ENCODE results near the gene CNIH4.
"Not testable (repeated sequence)": the region's sequence is repeated elsewhere in the genome, so short reads cannot be mapped to it uniquely, and the experiment has no call there.

CNIH4 gene

GRCh38 chr1:224348137-224348536 lies 8.5 kb upstream of the CNIH4 start:
- no peak for DNase-seq
- ATAC-seq, result no peak

- ATAC-seq, DNase-seq: not testable (repeated sequence)
Measured at GRCh38 chr1:224349716-224350115, 7.0 kb upstream of the CNIH4 start.

DNA sequence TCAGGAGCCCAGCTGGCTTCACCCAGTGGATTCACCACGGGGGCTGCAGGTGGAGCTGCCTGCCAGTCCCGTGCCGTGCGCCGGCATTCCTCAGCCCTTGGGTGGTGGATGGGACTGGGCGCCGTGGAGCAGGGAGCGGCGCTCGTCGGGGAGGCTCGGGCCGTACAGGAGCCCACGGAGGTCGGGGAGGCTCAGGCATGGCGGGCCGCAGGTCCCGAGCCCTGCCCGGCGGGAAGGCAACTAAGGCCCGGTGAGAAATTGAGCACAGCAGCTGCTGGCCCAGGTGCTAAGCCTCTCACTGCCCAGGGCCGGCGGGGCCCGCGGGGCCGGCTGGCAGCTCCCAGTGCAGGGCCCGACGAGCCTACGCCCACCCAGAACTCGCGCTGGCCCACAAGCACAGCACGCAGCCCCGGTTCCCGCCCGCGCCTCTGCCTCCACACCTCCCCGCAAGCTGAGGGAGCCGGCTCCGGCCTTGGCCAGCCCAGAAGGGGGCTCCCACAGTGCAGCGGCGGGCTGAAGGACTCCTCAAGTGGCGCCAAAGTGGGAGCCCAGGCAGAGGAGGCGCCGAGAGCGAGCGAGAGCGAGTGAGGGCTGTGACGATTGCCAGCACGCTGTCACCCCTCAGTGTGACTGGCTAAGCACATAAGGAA lies 4.1 kb upstream of the CNIH4 start:
- not testable (repeated sequence) for DNase-seq, ATAC-seq

- DNase-seq, result no peak
- ATAC-seq, result no peak
Measured at GRCh38 chr1:224353975-224354925, 2.4 kb upstream of the CNIH4 start.

- ATAC-seq (no peak), DNase-seq (no peak)
Measured at GRCh38 chr1:224357626-224358124, 996 bp downstream of the CNIH4 start.

DNA sequence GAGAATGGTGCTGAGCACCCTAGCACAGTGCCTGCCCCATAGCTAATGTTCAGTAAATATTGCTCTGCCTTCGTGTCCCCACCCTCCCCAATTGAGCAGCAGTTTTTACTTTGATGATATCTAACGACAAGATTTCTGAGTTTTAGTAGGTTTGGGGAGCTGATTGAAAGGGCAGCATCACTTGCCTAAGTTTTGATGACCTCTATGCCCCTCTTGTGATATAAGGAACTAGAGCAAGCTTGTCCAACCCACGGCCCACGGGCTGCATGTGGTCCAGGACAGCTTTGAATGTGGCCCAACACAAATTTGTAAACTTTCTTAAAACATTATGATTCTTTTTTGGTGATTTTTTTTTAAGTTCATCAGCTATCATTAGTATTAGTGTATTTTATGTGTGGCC lies 1.6 kb downstream of the CNIH4 start:
- ATAC-seq (no peak), DNase-seq (no peak)

- DNase-seq (no peak), ATAC-seq (no peak)
Measured at GRCh38 chr1:224359207-224359606, 2.5 kb downstream of the CNIH4 start.

DNA sequence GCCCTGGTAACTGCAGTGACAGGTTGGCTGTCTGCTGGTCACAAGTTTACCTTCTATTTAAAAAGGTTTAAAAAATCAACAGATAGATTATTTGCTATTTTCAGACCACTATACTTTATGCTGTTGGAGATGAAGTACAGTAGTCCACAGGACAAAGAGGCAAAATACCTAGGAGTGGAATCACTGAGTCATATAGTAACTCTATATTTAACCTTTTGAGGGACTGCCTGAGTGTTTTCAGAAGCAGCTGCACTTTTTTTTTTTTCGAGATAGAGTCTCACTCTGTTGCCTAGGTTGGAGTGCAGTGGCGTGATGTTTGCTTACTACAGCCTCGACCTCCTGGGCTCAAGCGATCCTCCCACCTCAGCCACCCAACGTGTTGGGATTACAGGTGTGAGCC lies 11.7 kb downstream of the CNIH4 start:
- DNase-seq (no peak), ATAC-seq (peak; percentile 84)

GRCh38 chr1:224373008-224373590 lies 16.4 kb downstream of the CNIH4 start:
- no peak for ATAC-seq

DNA sequence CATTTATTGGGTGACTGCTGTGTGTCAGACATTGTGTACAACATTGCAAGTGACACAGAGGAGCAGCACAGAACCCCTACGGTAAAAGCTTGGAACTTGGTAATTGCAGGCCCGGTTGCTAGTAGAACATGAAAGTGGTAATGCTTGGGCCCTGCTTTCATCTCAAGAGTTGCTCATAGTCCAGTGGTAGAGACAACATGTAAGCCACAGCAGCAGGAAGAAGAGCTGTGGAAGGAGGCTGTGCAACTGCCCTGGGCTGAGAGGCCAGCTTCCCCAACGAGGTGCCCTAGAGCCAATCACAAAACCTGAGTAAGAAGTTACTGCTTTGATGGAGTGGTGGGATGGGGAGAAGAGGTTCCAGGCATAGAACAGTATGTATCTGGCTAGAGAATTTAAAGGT lies 18.4 kb downstream of the CNIH4 start:
- no peak for DNase-seq
- no peak for ATAC-seq

More at GRCh38 chr1:224373008-224373590, 16.4 kb downstream of the CNIH4 start:
- DNase-seq, result no peak

- peak; percentile 68 for ATAC-seq
- DNase-seq, result peak; percentile 34
Measured at GRCh38 chr1:224377676-224378006, 21.0 kb downstream of the CNIH4 start.

GRCh38 chr1:224378855-224379631 lies 22.4 kb downstream of the CNIH4 start:
- no peak for ATAC-seq
- no peak for DNase-seq

DNA sequence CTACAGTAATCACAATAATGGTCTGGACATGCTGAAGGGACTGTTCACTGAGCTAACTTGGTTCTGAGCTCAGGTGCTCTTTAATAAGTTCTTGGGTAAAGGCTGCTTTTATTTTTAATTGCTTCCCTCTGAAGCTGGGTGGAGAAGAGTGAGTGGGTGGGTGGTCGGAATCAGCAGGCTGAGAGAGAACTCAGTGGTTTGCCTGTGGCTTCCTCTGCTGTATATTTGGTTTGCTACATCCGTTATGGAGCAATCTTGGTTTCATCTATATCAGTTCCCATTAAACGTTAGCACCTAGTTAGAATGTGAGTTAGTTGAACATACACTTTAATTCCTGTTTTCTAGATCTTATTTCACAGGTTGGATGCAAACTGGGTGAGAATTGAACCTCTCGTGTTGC lies 23.3 kb downstream of the CNIH4 start:
- ATAC-seq, result peak; percentile 22
- peak; percentile 64 for DNase-seq

- ATAC-seq, result peak; percentile 85
Measured at GRCh38 chr1:224381880-224382548, 25.3 kb downstream of the CNIH4 start.

DNA sequence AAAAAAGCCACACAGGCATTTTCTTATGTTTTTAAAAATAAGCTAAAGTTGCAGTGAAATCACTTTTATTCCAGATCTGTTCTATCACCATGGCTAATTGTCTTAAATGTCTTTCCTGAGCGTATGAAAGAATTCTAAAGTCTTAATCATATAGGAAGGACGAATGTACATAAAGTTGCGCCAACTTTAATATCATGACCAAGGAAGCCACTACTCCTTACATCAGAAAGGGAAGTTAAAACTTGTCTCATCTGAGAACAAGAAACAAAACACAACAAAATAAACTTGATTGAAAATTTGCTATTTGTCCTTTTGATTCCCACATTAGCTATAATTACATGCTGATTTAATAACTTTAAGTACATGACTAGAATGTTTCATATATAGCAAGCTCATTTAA lies 26.5 kb downstream of the CNIH4 start:
- DNase-seq (no peak), ATAC-seq (no peak)

More at GRCh38 chr1:224381880-224382548, 25.3 kb downstream of the CNIH4 start:
- peak; percentile 47 for DNase-seq

DNA sequence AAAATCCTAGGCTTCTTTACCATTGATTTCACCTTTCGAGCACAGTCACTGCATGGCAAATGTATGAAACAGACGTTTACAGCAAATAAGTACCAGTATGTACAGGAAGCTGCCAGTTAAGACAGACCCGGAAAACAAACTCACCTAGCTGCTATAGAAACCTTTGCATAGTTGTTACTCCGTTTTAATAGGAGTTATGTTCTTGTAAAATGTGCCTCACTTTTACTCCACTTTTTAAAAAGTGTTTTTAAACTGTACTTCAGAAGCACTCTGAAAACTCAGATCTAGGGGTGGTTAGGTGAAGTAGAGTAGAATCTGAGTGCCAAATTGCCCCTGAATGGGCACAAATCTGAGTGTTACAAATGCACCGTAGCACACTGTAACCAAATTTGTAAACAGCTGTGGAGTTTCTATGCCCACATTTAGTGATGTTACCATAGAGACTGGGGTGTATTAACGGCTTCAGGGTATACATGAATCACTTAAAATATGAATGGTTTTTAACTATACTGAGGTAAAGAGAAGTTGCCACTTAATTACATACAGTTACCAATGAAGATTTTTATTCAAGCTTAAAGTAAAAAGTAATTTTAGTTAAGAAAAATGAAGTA lies 30.7 kb downstream of the CNIH4 start:
- ATAC-seq, result peak; percentile 55
- no peak for DNase-seq

GRCh38 chr1:224387943-224388342 lies 31.3 kb downstream of the CNIH4 start:
- DNase-seq (no peak), ATAC-seq (no peak)

DNA sequence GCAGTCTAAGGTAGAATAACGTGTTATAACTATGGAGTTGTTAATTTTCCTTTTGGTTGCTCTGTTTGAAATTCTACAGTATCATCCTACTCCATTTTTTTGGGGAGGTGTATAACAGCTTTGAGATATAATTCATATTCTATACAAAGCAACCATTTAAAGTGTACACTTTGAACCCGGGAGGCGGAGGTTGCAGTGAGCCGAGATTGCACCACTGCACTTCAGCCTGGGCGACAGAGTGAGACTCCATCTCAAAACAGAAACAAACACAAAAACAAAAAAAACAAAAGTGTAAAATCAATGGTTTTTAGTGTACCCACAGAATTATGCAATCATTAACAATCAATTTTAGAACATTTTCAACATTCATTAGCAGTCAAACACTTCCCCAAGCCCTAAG lies 33.8 kb downstream of the CNIH4 start:
- no peak for ATAC-seq
- DNase-seq, result no peak

GRCh38 chr1:224392411-224393249 lies 36.0 kb downstream of the CNIH4 start:
- ATAC-seq (peak; percentile 73), DNase-seq (no peak)

DNA sequence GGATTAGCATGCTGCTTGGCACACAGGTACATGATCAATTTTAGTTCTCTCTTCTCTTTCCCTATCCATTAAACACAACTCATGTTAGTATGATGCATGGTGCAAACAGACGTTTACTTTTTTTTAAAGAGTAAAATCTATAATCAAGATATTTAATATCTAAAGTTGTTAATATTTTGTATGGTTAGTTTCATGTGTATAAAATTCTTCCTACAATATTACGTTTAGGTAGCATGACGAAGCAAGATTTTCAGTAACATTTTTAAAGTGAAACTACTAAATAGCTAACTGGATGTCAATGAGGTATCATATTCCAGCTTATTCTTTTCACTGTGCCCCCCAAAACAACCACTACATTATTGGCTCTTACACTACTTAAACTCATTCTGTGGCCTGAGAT lies 36.6 kb downstream of the CNIH4 start:
- ATAC-seq, result no peak

More for the DNA sequence above, 36.6 kb downstream of the CNIH4 start:
- no peak for DNase-seq

Measured in stimulated activated naive CD8-positive, alpha-beta T cell treated with anti-CD3 and anti-CD28 coated beads, Interleukin-15, Interleukin-2, amounts not matched to agents 100 U/mL and 50 U/mL, for 24 hours (primary cell).